H1 (cell line): Measurements from ENCODE around the gene PKDREJ. TPM values are rescaled to one million over a fixed set of nuclear protein-coding genes. Genes with fewer than 3 reads are reported as not detected.

Experiments used
- CTCF ChIA-PET: fragments of 300-600 bp; sonication (Branson Sonifier 250); formaldehyde crosslinking; loops from one replicate; lab custom pipeline; 2021; ENCODE audit not compliant: partially characterized antibody; lab: Charles Lee
- POLR2A ChIA-PET: fragments of 300-600 bp; sonication (Branson Sonifier 250); formaldehyde crosslinking; loops from one replicate; lab custom pipeline; 2021; ENCODE audit warnings: inconsistent platforms; ENCODE audit not compliant: partially characterized antibody; lab: Charles Lee
- DNase-seq, 2 experiments: peaks; one replicate each; pipeline versions ENCODE4 v3.0.0 to v3.0.0-alpha.2; 2010 to 2022; ENCODE audit warnings: low spot score in 2 of 2, low read depth in 1 of 2, mixed read lengths in 1 of 2
- FAIRE-seq: peaks from 2 replicates; lab custom pipeline; 2011; peaks lifted over from hg19 to GRCh38; lab: Jason Lieb, UNC
- H2AFZ ChIP-seq: 2 replicates; pipeline ENCODE4 v1.8.1; 2012; ENCODE audit warnings: low read length, inconsistent platforms
- H2AK5ac ChIP-seq: 2 replicates; pipeline ENCODE4 v1.6.1; 2013; ENCODE audit warnings: low read depth, low read length
- H2BK120ac ChIP-seq: replicated peaks from 2 replicates; pipeline ENCODE3; 2013; ENCODE audit warnings: low read depth, low read length, inconsistent platforms
- H2BK12ac ChIP-seq: 2 replicates; pipeline ENCODE4 v1.6.1; 2013; ENCODE audit warnings: low read depth, low read length
- H2BK15ac ChIP-seq: 2 replicates; pipeline ENCODE4 v1.6.1; 2013; ENCODE audit warnings: low read length
- H2BK20ac ChIP-seq: 2 replicates; pipeline ENCODE4 v1.6.1; 2013; ENCODE audit warnings: low read length
- H2BK5ac ChIP-seq: 2 replicates; pipeline ENCODE4 v1.6.1; 2013; ENCODE audit warnings: low read depth, low read length
- H3K14ac ChIP-seq: 2 replicates; pipeline ENCODE4 v1.6.1; 2013; ENCODE audit warnings: inconsistent platforms; ENCODE audit not compliant: insufficient read length
- H3K18ac ChIP-seq: 2 replicates; pipeline ENCODE4 v1.6.1; 2013; ENCODE audit warnings: low read length; ENCODE audit errors: extremely low read depth
- H3K23ac ChIP-seq: 2 replicates; pipeline ENCODE4 v1.6.1; 2013; ENCODE audit warnings: inconsistent platforms; ENCODE audit not compliant: insufficient read length
- H3K23me2 ChIP-seq: 2 replicates; pipeline ENCODE4 v1.6.1; 2013; ENCODE audit warnings: low read depth, low read length
- H3K27ac ChIP-seq: 2 replicates; pipeline ENCODE4 v1.6.1; 2011; ENCODE audit warnings: low read depth, low read length, inconsistent platforms
- H3K27me3 ChIP-seq, 4 experiments: replicated peaks in 1 of 4; 1 replicate in 1 of 4; 2 replicates in 3 of 4; pipeline versions ENCODE4 v1.6.1 to v1.8.1; 2011 to 2013; ENCODE audit warnings: low read length in 3 of 4, mild to moderate bottlenecking in 3 of 4, inconsistent platforms in 2 of 4, mixed read lengths in 2 of 4, moderate library complexity in 1 of 4; ENCODE audit not compliant: control insufficient read depth in 3 of 4, insufficient read depth in 3 of 4; ENCODE audit errors: extremely low read depth in 1 of 4
- H3K36me3 ChIP-seq, 4 experiments: 2 replicates each; pipeline versions ENCODE4 v1.6.1 to v1.8.1; 2011 to 2013; ENCODE audit warnings: mild to moderate bottlenecking in 4 of 4, low read length in 3 of 4, moderate library complexity in 2 of 4, control low read depth in 1 of 4, inconsistent platforms in 1 of 4; ENCODE audit not compliant: insufficient read depth in 4 of 4, control insufficient read depth in 2 of 4
- H3K4ac ChIP-seq: replicated peaks from 2 replicates; pipeline ENCODE3; 2013; ENCODE audit warnings: low read length, low read depth, mixed read lengths, inconsistent platforms; ENCODE audit not compliant: insufficient read length
- H3K4me1 ChIP-seq, 4 experiments: replicated peaks in 1 of 4; 1 replicate in 1 of 4; 2 replicates in 3 of 4; pipeline versions ENCODE4 v1.6.1 to v1.8.1; 2011 to 2013; ENCODE audit warnings: low read length in 3 of 4, inconsistent platforms in 2 of 4, mixed read lengths in 1 of 4; ENCODE audit not compliant: insufficient read depth in 4 of 4, control insufficient read depth in 3 of 4
- H3K4me2 ChIP-seq, 2 experiments: 2 replicates each; pipeline versions ENCODE4 v1.6.1 to v1.8.1; 2011 to 2013; ENCODE audit warnings: low read depth in 2 of 2, low read length in 2 of 2, control low read depth in 1 of 2, inconsistent platforms in 1 of 2, mild to moderate bottlenecking in 1 of 2; ENCODE audit not compliant: insufficient read depth in 1 of 2
- H3K4me3 ChIP-seq, 4 experiments: fragments of 200-600, 300-600 bp in 1 of 4; sonication (generic), shearing (Covaris generic), sonication (Bioruptor Twin) in 1 of 4; 2 replicates each; pipeline versions ENCODE4 v1.5.1 to v1.8.1; 2011 to 2016; ENCODE audit warnings: low read length in 4 of 4, low read depth in 3 of 4, control low read depth in 2 of 4, inconsistent platforms in 2 of 4, mild to moderate bottlenecking in 2 of 4, mixed read lengths in 1 of 4, moderate library complexity in 1 of 4; ENCODE audit not compliant: insufficient read depth in 2 of 4; ENCODE audit errors: extremely low read depth in 1 of 4
- H3K56ac ChIP-seq: replicated peaks from 2 replicates; pipeline ENCODE3; 2013; ENCODE audit warnings: low read depth, mild to moderate bottlenecking, mixed read lengths, low read length, inconsistent platforms; ENCODE audit not compliant: insufficient read length
- H3K79me1 ChIP-seq: 2 replicates; pipeline ENCODE4 v1.6.1; 2013; ENCODE audit warnings: low read depth, low read length, control low read depth
- H3K79me2 ChIP-seq, 2 experiments: 2 replicates each; pipeline versions ENCODE4 v1.6.1 to v1.8.1; 2012 to 2013; ENCODE audit warnings: low read length in 2 of 2, mild to moderate bottlenecking in 2 of 2, inconsistent platforms in 1 of 2; ENCODE audit not compliant: insufficient read depth in 2 of 2, control insufficient read depth in 1 of 2
- H3K9ac ChIP-seq, 4 experiments: replicated peaks in 1 of 4; 1 replicate in 1 of 4; 2 replicates in 3 of 4; pipeline versions ENCODE4 v1.6.1 to v1.8.1; 2011 to 2013; ENCODE audit warnings: low read depth in 3 of 4, low read length in 3 of 4, control low read depth in 2 of 4, mild to moderate bottlenecking in 2 of 4, moderate library complexity in 2 of 4, inconsistent platforms in 1 of 4; ENCODE audit errors: extremely low read depth in 1 of 4
- H3K9me3 ChIP-seq, 2 experiments: 2 replicates each; pipeline versions ENCODE4 v1.6.1 to v1.8.1; 2012 to 2013; ENCODE audit warnings: mild to moderate bottlenecking in 2 of 2, moderate library complexity in 2 of 2, control low read depth in 1 of 2, inconsistent platforms in 1 of 2, low read depth in 1 of 2, low read length in 1 of 2, mixed read lengths in 1 of 2; ENCODE audit not compliant: insufficient read depth in 2 of 2
- H4K20me1 ChIP-seq, 2 experiments: replicated peaks in 1 of 2; 2 replicates each; pipeline versions ENCODE3 to v1.8.1; 2011 to 2013; ENCODE audit warnings: inconsistent platforms in 2 of 2, low read length in 2 of 2, mild to moderate bottlenecking in 1 of 2; ENCODE audit not compliant: insufficient read depth in 2 of 2, control insufficient read depth in 1 of 2
- H4K5ac ChIP-seq: 2 replicates; pipeline ENCODE4 v1.6.1; 2013; ENCODE audit warnings: low read length, low read depth, mixed read lengths, inconsistent platforms; ENCODE audit not compliant: insufficient read length
- H4K8ac ChIP-seq: 2 replicates; pipeline ENCODE4 v1.8.0; 2013; ENCODE audit warnings: mild to moderate bottlenecking, moderate library complexity, low read length, inconsistent platforms; ENCODE audit not compliant: insufficient read depth; ENCODE audit errors: extremely low read depth
- H4K91ac ChIP-seq: replicated peaks from 2 replicates; pipeline ENCODE3; 2013; ENCODE audit warnings: low read length, mixed read lengths, inconsistent platforms; ENCODE audit not compliant: insufficient read length
- GABPA ChIP-seq: IDR thresholded peaks from 2 replicates; pipeline ENCODE4 v1.6.1; 2011; ENCODE audit warnings: mild to moderate bottlenecking, low read length, moderate library complexity, borderline replicate concordance; ENCODE audit not compliant: insufficient read depth
- JUND ChIP-seq: IDR thresholded peaks from 2 replicates; pipeline ENCODE4 v1.6.1; 2011; ENCODE audit warnings: mild to moderate bottlenecking, improper control_type of control experiment, low read length
- KDM4A ChIP-seq: IDR thresholded peaks from one replicate; pipeline ENCODE4 v1.7.1; 2012; ENCODE audit warnings: low read depth, mild to moderate bottlenecking, moderate library complexity, low read length, inconsistent platforms; ENCODE audit not compliant: severe bottlenecking
- MAFK ChIP-seq: IDR thresholded peaks from 2 replicates; pipeline ENCODE4 v1.6.1; 2012; ENCODE audit warnings: low read depth, mild to moderate bottlenecking, improper control_type of control experiment, low read length
- POLR2AphosphoS5 ChIP-seq: IDR thresholded peaks from 2 replicates; pipeline ENCODE4 v1.6.1; 2011; ENCODE audit warnings: low read depth, low read length
- RXRA ChIP-seq: IDR thresholded peaks from 2 replicates; pipeline ENCODE4 v1.6.1; 2011; ENCODE audit warnings: low read depth, mild to moderate bottlenecking, low read length, moderate library complexity; ENCODE audit not compliant: insufficient read depth
- SAP30 ChIP-seq: fragments of 300-600 bp; sonication (generic); IDR thresholded peaks from 2 replicates; pipeline ENCODE4 v1.7.1; 2012; ENCODE audit warnings: low read length, moderate library complexity, mild to moderate bottlenecking, inconsistent platforms; ENCODE audit not compliant: insufficient read depth, insufficient replicate concordance
- SP4 ChIP-seq: IDR thresholded peaks from 2 replicates; pipeline ENCODE4 v1.6.1; 2012; ENCODE audit warnings: low read length, inconsistent platforms
- SRF ChIP-seq: IDR thresholded peaks from 2 replicates; pipeline ENCODE4 v1.6.1; 2011; ENCODE audit warnings: mild to moderate bottlenecking, low read depth, low read length, moderate library complexity
- TBP ChIP-seq: IDR thresholded peaks from 2 replicates; pipeline ENCODE4 v1.6.1; 2011; ENCODE audit warnings: low read depth, low read length, improper control_type of control experiment
- TCF12 ChIP-seq: IDR thresholded peaks from 2 replicates; pipeline ENCODE4 v1.6.1; 2011; ENCODE audit warnings: low read depth, mild to moderate bottlenecking, low read length
- WGBS, 2 experiments: shearing (Covaris generic) in 1 of 2; methylation state at CpG; one replicate each; pipeline versions ENCODE4 v1.1.6 to v1.1.7; 2013 to 2015; ENCODE audit warnings: low lambda C conversion rate in 2 of 2, mixed read lengths in 2 of 2, inconsistent platforms in 1 of 2, low coverage in 1 of 2, missing lambda C conversion rate in 1 of 2; ENCODE audit not compliant: insufficient replicate concordance in 2 of 2, insufficient coverage in 1 of 2, insufficient read length in 1 of 2; ENCODE audit errors: extremely low coverage in 1 of 2, missing lambda C conversion rate in 1 of 2; 5-methylcytosine and 5-hydroxymethylcytosine counted together
- polyA plus RNA-seq, 7 experiments: library from polyadenylated mRNA; depleted of rRNA in 3 of 7; stranded (reverse) in 5 of 7; unstranded in 2 of 7; fragments of >200 nt in 5 of 7; fragments of 200-250 nt in 2 of 7; gene quantifications; 1 replicate in 5 of 7; 2 replicates in 1 of 7; 4 replicates in 1 of 7; pipeline versions ENCODE4 v1.2.1 to v1.2.3, GENCODE V29; 2011 to 2013; ENCODE audit warnings: missing spikeins in 2 of 7, mixed read lengths in 2 of 7
- total RNA-seq: library from RNA; stranded (reverse); fragmentation: NEBNext Ultra II Directional; extraction: Animal tissue kit (Norgen Biotek cat#: 25700); gene quantifications from 2 replicates; pipeline ENCODE4 v1.2.1, GENCODE V29; 2021
- TF ChIP-seq, protein P1 (sequence below): IDR thresholded peaks from 2 replicates; pipeline ENCODE4 v1.6.1; 2012; ENCODE audit warnings: inconsistent platforms
- TF ChIP-seq, protein P2 (sequence below): IDR thresholded peaks from 2 replicates; pipeline ENCODE4 v1.6.1; 2011; ENCODE audit warnings: low read depth, mild to moderate bottlenecking, low read length; ENCODE audit not compliant: insufficient read depth

Gene PKDREJ
- total and polyA plus RNA-seq, 2 of the 8 experiments (the other 6 are each of a cell fraction or from before 2014, with no cell fraction given) = 0.02 to 0.04 TPM

DNA sequence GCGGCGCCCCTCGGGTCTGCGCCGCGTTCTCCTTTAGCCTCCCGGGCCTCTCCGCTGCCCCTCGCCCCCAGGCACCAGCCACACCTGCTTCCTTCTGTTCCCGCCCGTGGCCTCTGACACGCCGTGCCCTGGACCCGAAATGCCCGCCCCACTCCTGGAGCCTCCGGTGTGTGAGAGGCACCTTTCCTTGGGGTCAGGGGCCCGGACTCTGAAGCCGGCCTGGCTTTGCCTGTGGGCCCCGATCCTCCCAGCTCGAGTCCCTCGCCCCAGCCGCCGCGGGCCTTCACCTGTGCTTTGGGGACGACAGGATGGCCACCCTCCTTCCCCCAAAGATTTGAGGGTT, 12.4 kb downstream of the PKDREJ start:
- Histone ChIP-seq H2BK20ac (no peak overlapping the region), H3K36me3 (no peaks in the 10 kb centered on the region), H4K8ac (peak overlapping the region; percentile 80), H3K14ac (no peak overlapping the region), H3K27me3 (peaks cover 0 to 4% (median 0%) of the 10 kb centered on the region in 4 experiments; a peak in 2 of 7 replicates), H3K27ac (no peak overlapping the region), H2BK120ac (no peak overlapping the region), H3K79me1 (no peaks in the 10 kb centered on the region; the same call in 1 of the 2 replicates), H2AFZ (no peak overlapping the region), H3K9ac (no peak overlapping the region; a peak in 1 of 7 replicates), H3K56ac (no peak overlapping the region), H3K4me3 (peak overlapping the region; percentile 55 to 70 (median 62)), H4K5ac (no peak overlapping the region), H3K23me2 (peaks cover 5% of the 10 kb centered on the region; the same call in 1 of the 2 replicates), H3K18ac (peak overlapping the region; percentile 64), H3K23ac (no peak overlapping the region), H4K20me1 (no peaks in the 10 kb centered on the region), H4K91ac (no peak overlapping the region), H3K4me1 (peaks cover 0 to 4% (median 2%) of the 10 kb centered on the region in 4 experiments; a peak in 4 of 7 replicates), H3K9me3 (no peaks in the 10 kb centered on the region; a peak in 1 of 4 replicates), H3K4ac (no peak overlapping the region), H2AK5ac (no peak overlapping the region), H2BK5ac (peak overlapping the region; percentile 35; the same call in 1 of the 2 replicates), H3K4me2 (peak overlapping the region; percentile 62 to 96), H2BK15ac (no peak overlapping the region), H2BK12ac (no peak overlapping the region), H3K79me2 (no peaks in the 10 kb centered on the region)
- peak in 1 of 2 experiments; percentile 67 for DNase-seq
- ChIA-PET POLR2A (interaction anchor here (0.9 to 2.9 kb wide), 4 partner anchors 10 to 59 kb away, joined by 4 to 13 read pairs (median 4); partner anchors contain the start of genes PKDREJ and TTC38), CTCF (interaction anchor here (1.2 to 1.5 kb wide), 3 partner anchors 9 to 12 kb away, joined by 3 to 6 read pairs (median 3); partner anchors contain the start of gene PKDREJ)
- no peak for FAIRE-seq
- WGBS, 2 experiments = 38% methylated on average over 9 of the region's 25 CpGs; no CpG with 5 or more reads in 1 of the 2 experiments
- TF ChIP-seq, protein P1, sequence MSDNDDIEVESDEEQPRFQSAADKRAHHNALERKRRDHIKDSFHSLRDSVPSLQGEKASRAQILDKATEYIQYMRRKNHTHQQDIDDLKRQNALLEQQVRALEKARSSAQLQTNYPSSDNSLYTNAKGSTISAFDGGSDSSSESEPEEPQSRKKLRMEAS = no peak; the same call in 1 of the 2 replicates
- no peak for TF ChIP-seq SP4
- TF ChIP-seq TBP = no peak
- TF ChIP-seq, protein P2, sequence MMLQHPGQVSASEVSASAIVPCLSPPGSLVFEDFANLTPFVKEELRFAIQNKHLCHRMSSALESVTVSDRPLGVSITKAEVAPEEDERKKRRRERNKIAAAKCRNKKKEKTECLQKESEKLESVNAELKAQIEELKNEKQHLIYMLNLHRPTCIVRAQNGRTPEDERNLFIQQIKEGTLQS = no peak
- TF ChIP-seq KDM4A = no peak
- no peak for TF ChIP-seq JUND
- no peak for TF ChIP-seq SAP30
- no peak for TF ChIP-seq GABPA
- TF ChIP-seq POLR2AphosphoS5 = no peak
- TF ChIP-seq SRF = no peak
- TF ChIP-seq TCF12 = no peak
- no peak for TF ChIP-seq MAFK
- TF ChIP-seq RXRA = no peak
